Measurements from ENCODE around the gene SEC61B. TPM values are rescaled to one million over a fixed set of nuclear protein-coding genes. Genes with fewer than 3 reads are reported as not detected.

Gene SEC61B
- total and polyA plus RNA-seq, 10 of the 15 experiments (the other 5 are each of a cell fraction or from before 2014, with no cell fraction given): 108 to 747 (median 301) TPM

DNA sequence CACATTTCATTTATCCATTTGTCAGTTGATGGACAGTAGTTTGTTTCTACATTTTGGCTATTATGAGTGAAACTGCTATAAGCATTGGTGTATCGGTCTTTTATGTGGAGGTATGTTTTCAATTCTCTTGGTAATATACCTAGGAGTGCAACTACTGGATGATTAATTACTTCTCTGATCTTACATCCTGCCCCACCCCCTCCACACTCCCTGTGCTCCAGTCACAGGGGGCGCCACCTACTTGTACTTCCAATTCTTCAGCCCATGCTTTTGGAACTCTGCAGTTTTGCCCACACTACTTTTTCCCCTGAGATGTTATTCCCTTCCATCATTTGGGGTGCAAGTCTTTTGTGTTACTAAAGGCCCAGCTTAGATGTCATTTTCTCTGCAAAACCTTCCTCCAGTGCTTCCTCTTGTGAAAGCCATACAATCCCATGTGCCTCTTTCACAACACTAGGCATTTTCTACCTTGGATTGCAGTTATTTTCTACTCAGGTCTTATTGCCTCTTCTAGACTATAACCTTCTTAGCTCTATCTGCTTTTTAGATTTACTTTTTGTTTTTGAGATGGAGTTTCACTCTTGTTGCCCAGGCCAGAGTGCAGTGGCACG lies 42.1 kb downstream of the SEC61B start:
- 98% methylated on average over 3 of the region's 3 CpGs for WGBS (ENCODE audit: insufficient coverage, insufficient replicate concordance, low lambda C conversion rate, missing lambda C conversion rate)
- in situ Hi-C loops (cut with MboI): no loop called here

More for the DNA sequence above, 42.1 kb downstream of the SEC61B start:
- ChIA-PET SMC1A (ENCODE audit: uncharacterized antibody, unreplicated experiment) (interaction anchor here (1.5 to 5.7 kb wide), 15 partner anchors 9 to 561 kb away, joined by 4 to 96 read pairs (median 11); no protein-coding TSS in a partner anchor), RAD21 (ENCODE audit: unreplicated experiment) (interaction anchor here (1.2 to 4.4 kb wide), 8 partner anchors 10 to 954 kb away, joined by 3 to 98 read pairs (median 5); no protein-coding TSS in a partner anchor), CTCF (interaction anchor here (0.9 to 6.0 kb wide), 9 partner anchors 9 to 561 kb away, joined by 3 to 160 read pairs (median 5); no protein-coding TSS in a partner anchor), POLR2A (interaction anchor here (0.9 to 1.9 kb wide), 5 partner anchors 10 to 102 kb away, joined by 3 to 8 read pairs (median 4); no protein-coding TSS in a partner anchor)
- H3K27me3 ChIP-seq (replicated peaks in 1 of 2; ENCODE audit: control insufficient read depth in 2 of 2, insufficient read depth in 2 of 2, low read length in 1 of 2): no peaks in the 10 kb centered on the region
- DNase-seq (ENCODE audit: low read depth, low spot score) (no peak), FAIRE-seq (no peak), ATAC-seq (no peak)
- H3K4me3 ChIP-seq: no peak overlapping the region
- no peak overlapping the region for H2AFZ ChIP-seq (ENCODE audit: control insufficient read depth, low read depth, low read length)
- H3K4me1 ChIP-seq (ENCODE audit: control insufficient read depth, insufficient read depth, low read length): peaks cover 43% of the 10 kb centered on the region
- no peaks in the 10 kb centered on the region for H3K79me2 ChIP-seq (ENCODE audit: control insufficient read depth, insufficient read depth, low read length)
- intact Hi-C loops (cut with micrococcal nuclease; ENCODE audit: unreplicated experiment): no loop called here
- H3K4me2 ChIP-seq (ENCODE audit: control insufficient read depth, insufficient read depth): no peak overlapping the region
- no peak overlapping the region for H3K9ac ChIP-seq (ENCODE audit: control insufficient read depth, insufficient read depth, low read length)
- BruUV-seq (replicated peaks): no TSS peak
- H3K27ac ChIP-seq (ENCODE audit: control insufficient read depth, insufficient read depth): no peak overlapping the region
- TF ChIP-seq CHD1 (IDR thresholded peaks at IDR 0.05; ENCODE audit: low read depth, low read length) (no peak), CTCF (IDR thresholded peaks at IDR 0.05 in 2 of 3, conservative IDR thresholded peaks at IDR 0.05 in 1 of 3; ENCODE audit: control insufficient read depth in 2 of 3, extremely low read depth in 1 of 3, insufficient read depth in 1 of 3, low read depth in 3 of 3, low read length in 3 of 3) (peak in 2 of 3 experiments; percentile 19 to 30; a peak in 2 of 6 replicates), RAD21 (IDR thresholded peaks at IDR 0.05; ENCODE audit: insufficient read depth, low read depth, low read length) (peak; percentile 17; the same call in 1 of the 2 replicates), CBFB (IDR thresholded peaks at IDR 0.05; ENCODE audit: low read depth) (no peak)
- H4K20me1 ChIP-seq (ENCODE audit: control insufficient read depth, insufficient read depth): no peaks in the 10 kb centered on the region
- H3K9me3 ChIP-seq (replicated peaks; ENCODE audit: control insufficient read depth, insufficient read depth, low read length): no peaks in the 10 kb centered on the region
- H3K36me3 ChIP-seq (ENCODE audit: control insufficient read depth in 2 of 2, insufficient read depth in 2 of 2, low read length in 1 of 2): no peaks in the 10 kb centered on the region

Data from GM12878 (cell line).